Measurements from ENCODE around the gene FTO.

GRCh38 chr16:53812914-53813313 is 109.0 kb downstream of the FTO start:
- TF ChIP-seq TAF1 (IDR thresholded peaks at IDR 0.05; ENCODE audit: borderline replicate concordance, insufficient read depth, low read length) (no peak), POLR2AphosphoS5 (IDR thresholded peaks at IDR 0.05; ENCODE audit: low read depth, low read length) (no peak), REST (IDR thresholded peaks at IDR 0.05; ENCODE audit: insufficient read depth in 1 of 2, low read depth in 2 of 2, low read length in 2 of 2) (no peak), SIN3A (IDR thresholded peaks at IDR 0.05; ENCODE audit: borderline replicate concordance, insufficient read depth, low read length) (no peak)

Measured in PFSK-1 (cell line).